H9 (cell line): Measurements from ENCODE around the gene MISP3. TPM values are rescaled to one million over a fixed set of nuclear protein-coding genes. Genes with fewer than 3 reads are reported as not detected.

Experiments
- DNase-seq: peaks from one replicate; pipeline ENCODE4 v3.0.0-alpha.2; 2017
- H2AFZ ChIP-seq: one replicate; pipeline ENCODE4 v1.6.1; 2013; ENCODE audit warnings: mild to moderate bottlenecking, low read length, control low read depth, moderate library complexity
- H2AK5ac ChIP-seq: 2 replicates; pipeline ENCODE4 v1.6.1; 2013; ENCODE audit warnings: low read length, control low read depth, mixed read lengths; ENCODE audit not compliant: insufficient read length
- H2BK120ac ChIP-seq: one replicate; pipeline ENCODE4 v1.6.1; 2013; ENCODE audit warnings: low read depth, mild to moderate bottlenecking, low read length, control low read depth, inconsistent platforms; ENCODE audit not compliant: poor library complexity, severe bottlenecking
- H2BK12ac ChIP-seq: 2 replicates; pipeline ENCODE4 v1.6.1; 2013; ENCODE audit warnings: low read length, control low read depth, mixed read lengths, low read depth; ENCODE audit not compliant: insufficient read length
- H2BK15ac ChIP-seq: 2 replicates; pipeline ENCODE4 v1.6.1; 2013; ENCODE audit warnings: low read depth, low read length, control low read depth
- H2BK20ac ChIP-seq: one replicate; pipeline ENCODE4 v1.6.1; 2013; ENCODE audit warnings: low read depth, mild to moderate bottlenecking, low read length, control low read depth, inconsistent platforms; ENCODE audit not compliant: poor library complexity, severe bottlenecking
- H2BK5ac ChIP-seq: 2 replicates; pipeline ENCODE4 v1.6.1; 2013; ENCODE audit warnings: low read length, control low read depth, mixed read lengths; ENCODE audit not compliant: insufficient read length
- H3K14ac ChIP-seq: 2 replicates; pipeline ENCODE4 v1.6.1; 2013; ENCODE audit warnings: low read length, control low read depth; ENCODE audit not compliant: insufficient read depth
- H3K18ac ChIP-seq: 2 replicates; pipeline ENCODE4 v1.6.1; 2013; ENCODE audit warnings: low read depth, mild to moderate bottlenecking, mixed read lengths, low read length, control low read depth; ENCODE audit not compliant: insufficient read length
- H3K23ac ChIP-seq: 2 replicates; pipeline ENCODE4 v1.6.1; 2013; ENCODE audit warnings: low read length, control low read depth, mixed read lengths, low read depth; ENCODE audit not compliant: insufficient read length
- H3K23me2 ChIP-seq: 2 replicates; pipeline ENCODE4 v1.6.1; 2013; ENCODE audit warnings: low read depth, mild to moderate bottlenecking, mixed read lengths, low read length, control low read depth; ENCODE audit not compliant: insufficient read length, poor library complexity, severe bottlenecking
- H3K27ac ChIP-seq: 2 replicates; pipeline ENCODE4 v1.5.1; 2013; ENCODE audit warnings: low read length, control low read depth, mixed read lengths, low read depth; ENCODE audit not compliant: insufficient read length
- H3K27me3 ChIP-seq: 2 replicates; pipeline ENCODE4 v1.6.1; 2013; ENCODE audit warnings: low read length, control low read depth, inconsistent platforms; ENCODE audit not compliant: insufficient read depth
- H3K4ac ChIP-seq: 2 replicates; pipeline ENCODE4 v1.6.1; 2013; ENCODE audit warnings: low read depth, mild to moderate bottlenecking, control low read depth, inconsistent platforms, low read length, moderate library complexity
- H3K4me1 ChIP-seq: 2 replicates; pipeline ENCODE4 v1.6.1; 2013; ENCODE audit warnings: low read length, control low read depth, inconsistent platforms; ENCODE audit not compliant: insufficient read depth
- H3K4me2 ChIP-seq: 2 replicates; pipeline ENCODE4 v1.6.1; 2013; ENCODE audit warnings: low read length, control low read depth, mixed read lengths; ENCODE audit not compliant: insufficient read length, insufficient read depth
- H3K56ac ChIP-seq: 2 replicates; pipeline ENCODE4 v1.6.1; 2013; ENCODE audit warnings: low read depth, mild to moderate bottlenecking, mixed read lengths, low read length, control low read depth; ENCODE audit not compliant: insufficient read length
- H3K79me1 ChIP-seq: 2 replicates; pipeline ENCODE4 v1.6.1; 2013; ENCODE audit warnings: low read depth, mild to moderate bottlenecking, moderate library complexity, low read length, control low read depth, inconsistent platforms; ENCODE audit not compliant: insufficient read depth, poor library complexity, severe bottlenecking
- H3K79me2 ChIP-seq: 2 replicates; pipeline ENCODE4 v1.6.1; 2013; ENCODE audit warnings: low read length, control low read depth, inconsistent platforms; ENCODE audit not compliant: insufficient read depth
- H3K9ac ChIP-seq: 2 replicates; pipeline ENCODE4 v1.6.1; 2013; ENCODE audit warnings: low read length, control low read depth, mixed read lengths; ENCODE audit not compliant: insufficient read length; ENCODE audit errors: extremely low read depth
- H3K9me3 ChIP-seq: one replicate; pipeline ENCODE4 v1.6.1; 2013; ENCODE audit warnings: low read depth, low read length, inconsistent platforms; ENCODE audit not compliant: control insufficient read depth
- H3T11ph ChIP-seq: one replicate; pipeline ENCODE4 v1.6.1; 2013; ENCODE audit warnings: mild to moderate bottlenecking, low read length, control low read depth, inconsistent platforms
- H4K20me1 ChIP-seq: one replicate; pipeline ENCODE4 v1.6.1; 2013; ENCODE audit not compliant: control insufficient read depth, insufficient read length, insufficient read depth
- H4K5ac ChIP-seq: 2 replicates; pipeline ENCODE4 v1.6.1; 2013; ENCODE audit warnings: low read depth, mild to moderate bottlenecking, mixed read lengths, low read length, control low read depth; ENCODE audit not compliant: insufficient read length
- H4K8ac ChIP-seq: replicated peaks from 2 replicates; pipeline ENCODE4 v1.6.1; 2013; ENCODE audit warnings: low read length, control low read depth, mixed read lengths, low read depth; ENCODE audit not compliant: insufficient read length
- H4K91ac ChIP-seq: 2 replicates; pipeline ENCODE4 v1.6.1; 2013; ENCODE audit warnings: low read depth, mild to moderate bottlenecking, moderate library complexity, mixed read lengths, low read length, control low read depth; ENCODE audit not compliant: insufficient read length
- H3K27ac Mint-ChIP-seq, 3 experiments: 2 replicates in 2 of 3; 3 replicates in 1 of 3; pipeline ENCODE4 v1.8.0; 2020 to 2021; ENCODE audit warnings: mixed read lengths in 3 of 3, mild to moderate bottlenecking in 1 of 3, moderate library complexity in 1 of 3
- H3K27me3 Mint-ChIP-seq: 2 replicates; pipeline ENCODE4 v1.8.0; 2021; ENCODE audit warnings: low read depth, mild to moderate bottlenecking, moderate library complexity, mixed read lengths
- H3K36me3 Mint-ChIP-seq, 3 experiments: 2 replicates in 2 of 3; 3 replicates in 1 of 3; pipeline ENCODE4 v1.8.0; 2020 to 2021; ENCODE audit warnings: low read depth in 3 of 3, mixed read lengths in 3 of 3; ENCODE audit not compliant: insufficient read depth in 1 of 3
- H3K4me1 Mint-ChIP-seq, 2 experiments: 2 replicates each; pipeline ENCODE4 v1.8.0; 2020; ENCODE audit warnings: mixed read lengths in 2 of 2
- H3K4me3 Mint-ChIP-seq, 2 experiments: 2 replicates in 1 of 2; 3 replicates in 1 of 2; pipeline ENCODE4 v1.8.0; 2020 to 2021; ENCODE audit warnings: mild to moderate bottlenecking in 2 of 2, mixed read lengths in 2 of 2, moderate library complexity in 1 of 2
- H3K9me3 Mint-ChIP-seq, 2 experiments: 2 replicates in 1 of 2; 3 replicates in 1 of 2; pipeline ENCODE4 v1.8.0; 2020; ENCODE audit warnings: mild to moderate bottlenecking in 2 of 2, mixed read lengths in 2 of 2, moderate library complexity in 1 of 2
- WGBS: extraction: QIAGEN DNeasy Blood & Tissue Kit; methylation state at CpG from one replicate; pipeline ENCODE4 v1.1.7; 2013; ENCODE audit warnings: missing lambda C conversion rate, low lambda C conversion rate, mixed read lengths; ENCODE audit not compliant: insufficient read length; ENCODE audit errors: extremely low coverage; 5-methylcytosine and 5-hydroxymethylcytosine counted together
- total RNA-seq: library from RNA; stranded (reverse); gene quantifications from 2 replicates; pipeline ENCODE4 v1.2.1, GENCODE V29; 2021
- TF ChIP-seq, protein P1 (sequence below): fragments of 200-600 bp; sonication (generic); conservative IDR thresholded peaks from 3 replicates; pipeline ENCODE4 v1.8.0; 2021; ENCODE audit warnings: antibody characterized with exemption, mild to moderate bottlenecking

The MISP3 gene
- total RNA-seq, 1 experiment from 2014 or later, result 0.26 TPM

DNA sequence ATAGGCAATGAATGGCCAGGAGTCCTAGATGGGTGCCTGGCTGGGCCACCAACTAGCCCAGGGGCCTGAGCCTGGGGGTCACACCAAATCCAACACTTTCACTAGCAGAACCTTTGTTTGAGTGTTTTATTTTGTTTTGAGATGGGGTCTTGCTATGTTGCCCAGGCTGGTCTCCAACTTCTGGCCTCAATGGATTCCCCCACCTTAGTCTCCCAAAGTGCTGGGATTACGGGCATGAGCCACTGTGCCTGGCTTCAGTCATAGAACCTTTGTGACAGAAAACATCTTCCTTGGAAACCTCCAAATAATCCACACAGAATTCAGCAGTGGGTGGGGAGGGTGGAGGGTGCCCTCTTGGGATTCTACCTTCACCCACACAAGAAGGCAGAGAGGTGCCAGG is 38.9 kb downstream of the MISP3 start:
- H4K20me1 ChIP-seq, result no peaks in the 10 kb centered on the region
- H3K27me3 Mint-ChIP-seq, result peaks cover 2% of the 10 kb centered on the region; the same call in 1 of the 2 replicates
- no peak overlapping the region for H2BK120ac ChIP-seq
- H3K27ac Mint-ChIP-seq, result peak overlapping the region in 1 of 3 experiments; percentile 59; a peak in 1 of 7 replicates
- no peak overlapping the region for H2AK5ac ChIP-seq
- no peaks in the 10 kb centered on the region for H3K79me1 ChIP-seq
- H3K4me1 ChIP-seq, result peaks cover 7% of the 10 kb centered on the region; the same call in 1 of the 2 replicates
- no peak overlapping the region for H3K27ac ChIP-seq
- H3K27me3 ChIP-seq, result no peaks in the 10 kb centered on the region; the same call in 1 of the 2 replicates
- no peak overlapping the region for H4K8ac ChIP-seq
- no peaks in the 10 kb centered on the region for H3K9me3 ChIP-seq
- H3K36me3 Mint-ChIP-seq, result no peaks in the 10 kb centered on the region; a peak in 1 of 7 replicates
- H3T11ph ChIP-seq, result no peak overlapping the region
- H3K4ac ChIP-seq, result no peak overlapping the region
- no peak overlapping the region for H3K4me2 ChIP-seq
- H3K23ac ChIP-seq, result no peak overlapping the region
- H2BK15ac ChIP-seq, result no peak overlapping the region
- H2AFZ ChIP-seq, result no peak overlapping the region
- peaks cover 27 to 29% of the 10 kb centered on the region in 2 experiments for H3K4me1 Mint-ChIP-seq
- peaks cover under 1% of the 10 kb centered on the region for H3K23me2 ChIP-seq
- H2BK5ac ChIP-seq, result no peak overlapping the region
- no peak overlapping the region for H4K91ac ChIP-seq
- H3K4me3 Mint-ChIP-seq, result peak overlapping the region in 1 of 2 experiments; percentile 48; a peak in 1 of 5 replicates
- no peak overlapping the region for H3K18ac ChIP-seq
- H3K79me2 ChIP-seq, result no peaks in the 10 kb centered on the region; the same call in 1 of the 2 replicates
- H3K14ac ChIP-seq, result no peak overlapping the region
- TF ChIP-seq, protein P1, sequence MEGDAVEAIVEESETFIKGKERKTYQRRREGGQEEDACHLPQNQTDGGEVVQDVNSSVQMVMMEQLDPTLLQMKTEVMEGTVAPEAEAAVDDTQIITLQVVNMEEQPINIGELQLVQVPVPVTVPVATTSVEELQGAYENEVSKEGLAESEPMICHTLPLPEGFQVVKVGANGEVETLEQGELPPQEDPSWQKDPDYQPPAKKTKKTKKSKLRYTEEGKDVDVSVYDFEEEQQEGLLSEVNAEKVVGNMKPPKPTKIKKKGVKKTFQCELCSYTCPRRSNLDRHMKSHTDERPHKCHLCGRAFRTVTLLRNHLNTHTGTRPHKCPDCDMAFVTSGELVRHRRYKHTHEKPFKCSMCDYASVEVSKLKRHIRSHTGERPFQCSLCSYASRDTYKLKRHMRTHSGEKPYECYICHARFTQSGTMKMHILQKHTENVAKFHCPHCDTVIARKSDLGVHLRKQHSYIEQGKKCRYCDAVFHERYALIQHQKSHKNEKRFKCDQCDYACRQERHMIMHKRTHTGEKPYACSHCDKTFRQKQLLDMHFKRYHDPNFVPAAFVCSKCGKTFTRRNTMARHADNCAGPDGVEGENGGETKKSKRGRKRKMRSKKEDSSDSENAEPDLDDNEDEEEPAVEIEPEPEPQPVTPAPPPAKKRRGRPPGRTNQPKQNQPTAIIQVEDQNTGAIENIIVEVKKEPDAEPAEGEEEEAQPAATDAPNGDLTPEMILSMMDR, result no peak
- no peak overlapping the region for H3K56ac ChIP-seq
- H4K5ac ChIP-seq, result no peak overlapping the region
- no CpG with 5 or more reads among the region's 1 CpG for WGBS
- H2BK20ac ChIP-seq, result no peak overlapping the region
- H3K9ac ChIP-seq, result no peak overlapping the region
- no peaks in the 10 kb centered on the region for H3K9me3 Mint-ChIP-seq
- no peak overlapping the region for H2BK12ac ChIP-seq
- no peak for DNase-seq
